Tibial nerve (tissue), 4 donors: ENCODE results near the gene ATAD1. TPM values are rescaled to one million over a fixed set of nuclear protein-coding genes. Genes with fewer than 3 reads are reported as not detected.

ENCODE experiments used
- DNase-seq, 2 donors: peaks; one replicate each; pipeline ENCODE4 v3.0.0-alpha.2; 2019; ENCODE audit warnings: low spot score in 2 of 2
- H3K27ac ChIP-seq, 4 donors: fragments of 200-600 bp; sonication (generic) in 3 of 4; one replicate each; pipeline ENCODE4 v1.5.1; 2017 to 2019; ENCODE audit warnings: mild to moderate bottlenecking in 1 of 4
- H3K27me3 ChIP-seq, 2 donors: fragments of 200-600 bp; sonication (generic) in 1 of 2; one replicate each; pipeline versions ENCODE4 v1.5.1 to v1.6.0; 2017 to 2019
- H3K36me3 ChIP-seq, 3 donors: fragments of 200-600 bp; sonication (generic); one replicate each; pipeline ENCODE4 v1.5.1; 2018 to 2019
- H3K4me1 ChIP-seq, 4 donors: fragments of 200-600 bp; sonication (generic) in 3 of 4; one replicate each; pipeline ENCODE4 v1.5.1; 2017 to 2019
- H3K4me3 ChIP-seq, 4 donors: fragments of 200-600 bp; sonication (generic) in 3 of 4; one replicate each; pipeline ENCODE4 v1.5.1; 2017 to 2019; ENCODE audit warnings: mild to moderate bottlenecking in 1 of 4, moderate library complexity in 1 of 4
- H3K9me3 ChIP-seq, 4 donors: fragments of 200-600 bp; sonication (generic) in 3 of 4; one replicate each; pipeline ENCODE4 v1.5.1; 2017 to 2019
- CTCF ChIP-seq, 5 experiments: fragments of 200-600 bp in 3 of 5; fragments of 450-650 bp in 2 of 5; sonication (generic) in 3 of 5; IDR thresholded peaks; one replicate each; pipeline ENCODE4 v1.5.1; 2016 to 2019; ENCODE audit warnings: antibody characterized with exemption in 5 of 5, mild to moderate bottlenecking in 3 of 5, moderate library complexity in 2 of 5
- EP300 ChIP-seq, 2 donors: sonication (generic); formaldehyde crosslinking; IDR thresholded peaks; one replicate each; pipeline ENCODE4 v1.6.1; 2017; ENCODE audit warnings: antibody characterized with exemption in 2 of 2, mild to moderate bottlenecking in 1 of 2
- POLR2A ChIP-seq, 2 donors: fragments of 450-650 bp; IDR thresholded peaks; one replicate each; pipeline ENCODE4 v1.6.1; 2017; ENCODE audit warnings: antibody characterized with exemption in 2 of 2, mild to moderate bottlenecking in 2 of 2, moderate library complexity in 2 of 2
- WGBS, 2 donors: methylation state at CpG; one replicate each; pipeline ENCODE4 v1.1.5; 2018; 5-methylcytosine and 5-hydroxymethylcytosine counted together
- total RNA-seq, 4 donors: library from RNA; depleted of rRNA; stranded (reverse); fragments of >200 nt; gene quantifications; one replicate each; pipeline ENCODE4 v1.1.0, GENCODE V29; 2016

Gene ATAD1
- total RNA-seq, 4 donors from 2014 or later = 21.8 to 45.9 (median 26.9) TPM

DNA sequence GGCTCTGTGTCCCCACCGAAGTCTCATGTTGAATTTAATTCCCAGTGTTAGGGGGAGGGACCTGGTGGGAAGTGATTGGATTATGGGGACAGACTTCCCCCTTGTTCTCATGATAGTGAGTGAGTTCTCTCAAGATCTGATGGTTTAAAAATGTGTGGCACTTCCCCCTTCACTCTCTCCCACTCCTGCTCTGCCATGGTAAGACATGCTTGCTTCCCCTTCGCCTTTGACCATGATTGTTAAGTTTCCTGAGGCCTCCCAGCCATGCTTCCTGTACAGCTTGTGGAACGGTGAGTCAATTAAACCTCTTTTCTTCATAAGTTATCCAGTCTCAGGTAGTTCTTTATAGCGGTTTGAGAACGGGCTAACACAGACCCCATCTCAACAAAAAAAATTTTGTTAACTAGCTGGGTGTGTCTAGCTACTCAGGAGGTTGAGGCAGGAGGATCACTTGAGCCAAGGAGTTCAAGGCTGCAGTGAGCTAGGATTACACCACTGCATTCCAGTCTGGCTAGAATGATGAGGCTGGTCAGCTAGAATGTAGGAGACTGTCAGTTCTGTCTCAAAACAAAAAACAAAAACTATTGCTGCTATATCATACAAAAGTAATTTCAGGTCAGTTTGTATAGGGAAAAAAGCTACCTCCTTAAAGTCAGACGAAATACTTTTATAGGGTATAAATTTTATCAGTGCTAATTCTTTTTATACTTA lies 57.7 kb downstream of the ATAD1 start:
- Histone ChIP-seq H3K27ac (no peak overlapping the region), H3K36me3 (peaks cover 0 to 20% (median 0%) of the 10 kb centered on the region in 3 donors), H3K4me3 (no peak overlapping the region), H3K4me1 (no peaks in the 10 kb centered on the region), H3K27me3 (no peaks in the 10 kb centered on the region), H3K9me3 (no peaks in the 10 kb centered on the region)
- no peak for DNase-seq
- WGBS, 2 donors = 77 to 78% methylated on average over 6 of the region's 6 CpGs
- no peak for TF ChIP-seq POLR2A (IDR thresholded peaks at IDR 0.05)
- TF ChIP-seq EP300 (IDR thresholded peaks at IDR 0.05) = no peak
- no peak for TF ChIP-seq CTCF (IDR thresholded peaks at IDR 0.05)

DNA sequence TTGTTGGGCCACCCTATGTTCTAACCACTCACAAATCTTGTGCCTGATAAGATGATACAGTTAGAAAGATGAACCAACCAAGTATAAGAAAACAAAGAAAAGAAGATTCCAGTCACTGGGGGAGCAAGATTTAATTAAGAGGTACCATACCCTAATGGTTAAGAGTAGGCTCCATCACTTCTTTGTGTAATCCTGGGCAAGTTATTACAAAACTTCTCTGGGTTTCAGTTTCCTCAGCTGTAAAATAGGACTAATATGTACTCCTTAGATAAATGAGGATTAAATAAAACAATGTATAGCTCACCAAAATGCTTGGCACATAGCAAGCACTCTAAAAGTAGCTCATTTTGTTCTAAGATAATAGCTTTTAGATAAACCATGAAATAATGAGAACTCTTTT lies 58.5 kb downstream of the ATAD1 start:
- TF ChIP-seq POLR2A (IDR thresholded peaks at IDR 0.05) (no peak), CTCF (IDR thresholded peaks at IDR 0.05) (no peak), EP300 (IDR thresholded peaks at IDR 0.05) (no peak)
- Histone ChIP-seq H3K27ac (no peak overlapping the region), H3K4me3 (no peak overlapping the region), H3K36me3 (peaks cover 0 to 25% (median 0%) of the 10 kb centered on the region in 3 donors), H3K27me3 (no peaks in the 10 kb centered on the region), H3K9me3 (no peaks in the 10 kb centered on the region), H3K4me1 (no peaks in the 10 kb centered on the region)
- no peak for DNase-seq

DNA sequence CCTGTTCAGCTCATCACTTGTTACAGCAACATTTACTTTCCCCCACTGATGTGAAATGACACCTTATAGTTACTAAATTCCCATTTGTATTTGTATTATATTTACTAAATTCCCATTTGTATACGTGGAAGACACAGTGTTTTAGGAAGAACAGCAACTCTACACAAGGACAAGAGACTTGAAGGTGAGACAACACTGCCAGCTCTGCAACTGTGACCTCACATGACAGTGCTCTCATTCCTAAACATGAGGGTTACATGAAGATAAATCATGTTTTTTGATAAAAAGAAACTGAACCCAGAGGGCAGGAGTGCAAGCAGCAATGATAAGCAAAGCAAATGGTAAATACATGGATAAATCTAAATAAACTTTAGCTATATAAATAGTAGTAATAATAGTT lies 60.3 kb downstream of the ATAD1 start:
- H3K27me3 ChIP-seq = no peaks in the 10 kb centered on the region
- WGBS, 2 donors = 78 to 93% methylated on average over 1 of the region's 1 CpG
- DNase-seq = no peak

DNA sequence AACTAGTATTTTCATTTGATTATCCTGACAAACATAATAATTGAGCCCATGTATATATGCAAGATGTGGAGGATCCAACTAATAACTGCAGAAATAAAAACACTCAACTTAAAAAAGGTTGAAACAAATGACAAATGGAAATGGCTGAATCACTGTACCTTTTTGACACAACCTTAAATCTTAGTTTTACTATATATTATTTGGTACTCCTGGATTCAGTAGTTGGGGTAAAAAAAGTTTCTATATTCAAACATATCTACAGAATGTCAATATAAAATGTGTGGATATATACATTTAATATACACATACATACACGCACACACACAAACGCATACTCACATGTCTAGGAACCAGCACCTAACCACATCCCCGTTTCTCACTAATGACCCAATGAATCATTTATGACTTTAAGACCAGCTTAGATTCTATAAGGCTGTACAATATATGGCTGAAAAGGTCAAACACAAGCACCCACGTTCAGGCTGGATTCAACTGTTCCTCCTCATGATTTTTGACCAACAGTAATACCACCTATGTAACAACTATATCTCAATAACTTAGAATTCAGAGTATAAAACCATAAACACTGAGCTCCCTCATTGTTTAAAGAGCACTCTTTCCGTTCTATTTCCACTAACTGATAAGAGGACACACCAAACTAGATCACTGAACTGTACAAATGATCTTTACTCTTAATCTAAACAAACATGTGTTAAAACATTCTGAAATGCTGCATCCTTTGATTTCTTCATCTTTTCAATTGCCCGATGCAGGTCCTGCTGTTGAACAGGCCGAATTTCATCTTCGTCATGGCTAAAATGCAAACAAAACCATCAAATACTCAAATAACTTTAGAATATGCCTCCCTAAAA lies 63.8 kb downstream of the ATAD1 start:
- H3K36me3 ChIP-seq = peaks cover 0 to 22% (median 0%) of the 10 kb centered on the region in 3 donors
- DNase-seq = no peak
- H3K4me1 ChIP-seq = no peaks in the 10 kb centered on the region
- no peaks in the 10 kb centered on the region for H3K9me3 ChIP-seq
- no peak overlapping the region for H3K4me3 ChIP-seq
- no peak overlapping the region for H3K27ac ChIP-seq
- no peaks in the 10 kb centered on the region for H3K27me3 ChIP-seq
- WGBS, 2 donors = 92% methylated on average over 8 of the region's 8 CpGs
- TF ChIP-seq CTCF (IDR thresholded peaks at IDR 0.05) (no peak), EP300 (IDR thresholded peaks at IDR 0.05) (no peak), POLR2A (IDR thresholded peaks at IDR 0.05) (no peak)

More for the DNA sequence above, 60.3 kb downstream of the ATAD1 start:
- Histone ChIP-seq H3K27ac (no peak overlapping the region), H3K4me3 (no peak overlapping the region), H3K4me1 (no peaks in the 10 kb centered on the region), H3K9me3 (no peaks in the 10 kb centered on the region), H3K36me3 (peaks cover 0 to 22% (median 0%) of the 10 kb centered on the region in 3 donors)
- TF ChIP-seq POLR2A (IDR thresholded peaks at IDR 0.05) = no peak
- no peak for TF ChIP-seq EP300 (IDR thresholded peaks at IDR 0.05)

- TF ChIP-seq CTCF (IDR thresholded peaks at IDR 0.05) = no peak
- no peak for TF ChIP-seq EP300 (IDR thresholded peaks at IDR 0.05)
- no peak for TF ChIP-seq POLR2A (IDR thresholded peaks at IDR 0.05)
- 82 to 93% methylated on average over 2 of the region's 2 CpGs for WGBS, 2 donors
Observed at GRCh38 chr10:87752566-87752965, 65.5 kb downstream of the ATAD1 start.

More at GRCh38 chr10:87752566-87752965, 65.5 kb downstream of the ATAD1 start:
- Histone ChIP-seq H3K4me1 (no peaks in the 10 kb centered on the region), H3K4me3 (no peak overlapping the region), H3K9me3 (no peaks in the 10 kb centered on the region), H3K27ac (no peak overlapping the region), H3K27me3 (no peaks in the 10 kb centered on the region), H3K36me3 (peaks cover 0 to 22% (median 0%) of the 10 kb centered on the region in 3 donors)
- no peak for DNase-seq
